ENCODE measurements around the gene ITGB5. TPM values are rescaled to one million over a fixed set of nuclear protein-coding genes. Genes with fewer than 3 reads are reported as not detected.

ITGB5 gene
- total and polyA plus RNA-seq, 2 donors (not counting 1 experiment from before 2014, with no cell fraction given), result 0.15 to 0.54 TPM

- H3K36me3 ChIP-seq (replicated peaks in 1 of 2; ENCODE audit: control extremely low read depth in 1 of 2, control insufficient read depth in 1 of 2, extremely low read depth in 1 of 2, insufficient read depth in 2 of 2, low read length in 1 of 2), result no peaks in the 10 kb centered on the region
- intact Hi-C loops (cut with micrococcal nuclease), result no loop called here
- Mint-ChIP-seq H3K27ac (no peak overlapping the region), H3K9me3 (ENCODE audit: insufficient read depth) (no peaks in the 10 kb centered on the region), H3K4me1 (no peaks in the 10 kb centered on the region), H3K4me3 (no peak overlapping the region), H3K27me3 (peaks cover 36% of the 10 kb centered on the region)
- H3K79me2 ChIP-seq (ENCODE audit: control insufficient read depth, insufficient read depth, low read length), result no peaks in the 10 kb centered on the region
- TF ChIP-seq CTCF (IDR thresholded peaks at IDR 0.05) (no peak), EZH2 (IDR thresholded peaks at IDR 0.05; ENCODE audit: borderline replicate concordance, insufficient read depth, low read depth, low read length, poor library complexity, severe bottlenecking) (no peak)
- ATAC-seq (ENCODE audit: low read depth) (no peak), DNase-seq (no peak)
- H3K9ac ChIP-seq (ENCODE audit: low read length), result no peak overlapping the region
- no peak overlapping the region for H3K27ac ChIP-seq (ENCODE audit: low read length in 2 of 2)
- no peaks in the 10 kb centered on the region for H4K20me1 ChIP-seq (ENCODE audit: control insufficient read depth, insufficient read depth, low read length, poor library complexity, severe bottlenecking)
- no peaks in the 10 kb centered on the region for H3K9me3 ChIP-seq (ENCODE audit: control extremely low read depth in 1 of 3, control insufficient read depth in 2 of 3, insufficient read depth in 1 of 3, low read length in 2 of 3)
- H2AFZ ChIP-seq (ENCODE audit: insufficient read depth, low read depth, low read length, poor library complexity, severe bottlenecking), result no peak overlapping the region
- H3K27me3 ChIP-seq (replicated peaks in 1 of 4; ENCODE audit: control extremely low read depth in 1 of 4, control insufficient read depth in 3 of 4, insufficient read depth in 4 of 4, low read length in 3 of 4), result peaks cover 0 to 15% (median 7%) of the 10 kb centered on the region in 4 experiments
- H3K4me1 ChIP-seq (ENCODE audit: control insufficient read depth in 2 of 2, insufficient read depth in 2 of 2, low read length in 2 of 2), result no peaks in the 10 kb centered on the region
- no peak overlapping the region for H3K4me2 ChIP-seq (replicated peaks; ENCODE audit: low read depth, low read length, poor library complexity, severe bottlenecking)
- ChIA-PET POLR2A (no interaction called here), CTCF (no interaction called here)
- no peak overlapping the region for H3K4me3 ChIP-seq (ENCODE audit: control extremely low read depth in 1 of 5, extremely low read depth in 1 of 5, insufficient read depth in 1 of 5, low read depth in 2 of 5, low read length in 4 of 5)
- no CpG with 5 or more reads among the region's 2 CpGs for WGBS (ENCODE audit: insufficient coverage)
These were observed 6.4 kb upstream of the ITGB5 start for GRCh38 chr3:124893526-124893925.

GRCh38 chr3:124890573-124891190, 3.5 kb upstream of the ITGB5 start:
- H3K9me3 Mint-ChIP-seq (ENCODE audit: insufficient read depth), result no peaks in the 10 kb centered on the region
- Histone ChIP-seq H3K4me3 (ENCODE audit: control extremely low read depth in 1 of 5, extremely low read depth in 1 of 5, insufficient read depth in 1 of 5, low read depth in 2 of 5, low read length in 4 of 5) (no peak overlapping the region), H3K4me1 (ENCODE audit: control insufficient read depth in 2 of 2, insufficient read depth in 2 of 2, low read length in 2 of 2) (peaks cover 10 to 12% of the 10 kb centered on the region in 2 donors), H3K36me3 (replicated peaks in 1 of 2; ENCODE audit: control extremely low read depth in 1 of 2, control insufficient read depth in 1 of 2, extremely low read depth in 1 of 2, insufficient read depth in 2 of 2, low read length in 1 of 2) (no peaks in the 10 kb centered on the region), H3K79me2 (ENCODE audit: control insufficient read depth, insufficient read depth, low read length) (no peaks in the 10 kb centered on the region), H3K27ac (ENCODE audit: low read length in 2 of 2) (no peak overlapping the region), H3K27me3 (replicated peaks in 1 of 4; ENCODE audit: control extremely low read depth in 1 of 4, control insufficient read depth in 3 of 4, insufficient read depth in 4 of 4, low read length in 3 of 4) (peaks cover 0 to 36% (median 16%) of the 10 kb centered on the region in 4 experiments), H2AFZ (ENCODE audit: insufficient read depth, low read depth, low read length, poor library complexity, severe bottlenecking) (no peak overlapping the region), H4K20me1 (ENCODE audit: control insufficient read depth, insufficient read depth, low read length, poor library complexity, severe bottlenecking) (no peaks in the 10 kb centered on the region), H3K9ac (ENCODE audit: low read length) (no peak overlapping the region), H3K9me3 (ENCODE audit: control extremely low read depth in 1 of 3, control insufficient read depth in 2 of 3, insufficient read depth in 1 of 3, low read length in 2 of 3) (peaks cover 0 to 4% (median 0%) of the 10 kb centered on the region in 3 donors), H3K4me2 (replicated peaks; ENCODE audit: low read depth, low read length, poor library complexity, severe bottlenecking) (no peak overlapping the region)
- ChIA-PET CTCF (no interaction called here), POLR2A (no interaction called here)
- intact Hi-C loops (cut with micrococcal nuclease), result no loop called here
- H3K4me1 Mint-ChIP-seq, result peaks cover 8% of the 10 kb centered on the region
- ATAC-seq (ENCODE audit: low read depth) (no peak), DNase-seq (no peak)
- no peak overlapping the region for H3K4me3 Mint-ChIP-seq
- TF ChIP-seq CTCF (IDR thresholded peaks at IDR 0.05), result no peak
- H3K27me3 Mint-ChIP-seq, result peaks cover 42% of the 10 kb centered on the region
- H3K27ac Mint-ChIP-seq, result no peak overlapping the region
- 83% methylated on average over 3 of the region's 5 CpGs for WGBS (ENCODE audit: insufficient coverage)
